ENCODE measurements around the gene ARHGAP25.

The ARHGAP25 gene

GRCh38 chr2:68831686-68832232 is 97.1 kb downstream of the ARHGAP25 start:
- Histone ChIP-seq H3K4me3 (ENCODE audit: low read length) (peak overlapping the region; percentile 47), H3K9me3 (ENCODE audit: control insufficient read depth, insufficient read depth, low read length) (no peaks in the 10 kb centered on the region), H3F3A (ENCODE audit: control insufficient read depth, insufficient read depth) (peaks cover 49% of the 10 kb centered on the region), H3K4me2 (ENCODE audit: low read length) (peak overlapping the region; percentile 67), H3K27ac (ENCODE audit: low read depth, low read length) (peak overlapping the region; percentile 61), H3K36me3 (ENCODE audit: control insufficient read depth, low read length) (no peaks in the 10 kb centered on the region), H3K79me2 (ENCODE audit: control insufficient read depth, low read length) (no peaks in the 10 kb centered on the region), H4K20me1 (ENCODE audit: control insufficient read depth, insufficient read depth, low read depth, low read length) (no peaks in the 10 kb centered on the region), H3K9me2 (replicated peaks; ENCODE audit: control insufficient read depth, low read length) (no peaks in the 10 kb centered on the region), H3K27me3 (ENCODE audit: control insufficient read depth, low read length) (no peaks in the 10 kb centered on the region), H3K4me1 (ENCODE audit: control insufficient read depth, low read length) (peaks cover 89% of the 10 kb centered on the region)
- TF ChIP-seq EZH2phosphoT487 (IDR thresholded peaks at IDR 0.05; ENCODE audit: borderline replicate concordance, low read length) (no peak), CTCF (IDR thresholded peaks at IDR 0.05; ENCODE audit: low read depth, low read length, poor library complexity, severe bottlenecking) (no peak)

- no peaks in the 10 kb centered on the region for H3K9me2 ChIP-seq (replicated peaks; ENCODE audit: control insufficient read depth, low read length)
- no peaks in the 10 kb centered on the region for H4K20me1 ChIP-seq (ENCODE audit: control insufficient read depth, insufficient read depth, low read depth, low read length)
- H3K79me2 ChIP-seq (ENCODE audit: control insufficient read depth, low read length) = no peaks in the 10 kb centered on the region
- H3K4me2 ChIP-seq (ENCODE audit: low read length) = peak overlapping the region; percentile 67
- H3K36me3 ChIP-seq (ENCODE audit: control insufficient read depth, low read length) = no peaks in the 10 kb centered on the region
- TF ChIP-seq CTCF (IDR thresholded peaks at IDR 0.05; ENCODE audit: low read depth, low read length, poor library complexity, severe bottlenecking) (no peak), EZH2phosphoT487 (IDR thresholded peaks at IDR 0.05; ENCODE audit: borderline replicate concordance, low read length) (no peak)
- peaks cover 95% of the 10 kb centered on the region for H3K4me1 ChIP-seq (ENCODE audit: control insufficient read depth, low read length)
- H3K9me3 ChIP-seq (ENCODE audit: control insufficient read depth, insufficient read depth, low read length) = no peaks in the 10 kb centered on the region
- H3K4me3 ChIP-seq (ENCODE audit: low read length) = peak overlapping the region; percentile 47
- H3K27me3 ChIP-seq (ENCODE audit: control insufficient read depth, low read length) = no peaks in the 10 kb centered on the region
- H3K27ac ChIP-seq (ENCODE audit: low read depth, low read length) = peak overlapping the region; percentile 61
- H3F3A ChIP-seq (ENCODE audit: control insufficient read depth, insufficient read depth) = peaks cover 49% of the 10 kb centered on the region
Observed at GRCh38 chr2:68832233-68832869, 97.7 kb downstream of the ARHGAP25 start.

- TF ChIP-seq EZH2phosphoT487 (IDR thresholded peaks at IDR 0.05; ENCODE audit: borderline replicate concordance, low read length) (no peak), CTCF (IDR thresholded peaks at IDR 0.05; ENCODE audit: low read depth, low read length, poor library complexity, severe bottlenecking) (no peak)
- H3K4me3 ChIP-seq (ENCODE audit: low read length) = peak overlapping the region; percentile 47
- peak overlapping the region; percentile 61 for H3K27ac ChIP-seq (ENCODE audit: low read depth, low read length)
- H3F3A ChIP-seq (ENCODE audit: control insufficient read depth, insufficient read depth) = peaks cover 49% of the 10 kb centered on the region
- no peaks in the 10 kb centered on the region for H3K36me3 ChIP-seq (ENCODE audit: control insufficient read depth, low read length)
- peaks cover 98% of the 10 kb centered on the region for H3K4me1 ChIP-seq (ENCODE audit: control insufficient read depth, low read length)
- H3K27me3 ChIP-seq (ENCODE audit: control insufficient read depth, low read length) = no peaks in the 10 kb centered on the region
- no peaks in the 10 kb centered on the region for H4K20me1 ChIP-seq (ENCODE audit: control insufficient read depth, insufficient read depth, low read depth, low read length)
- H3K9me3 ChIP-seq (ENCODE audit: control insufficient read depth, insufficient read depth, low read length) = no peaks in the 10 kb centered on the region
- peak overlapping the region; percentile 67 for H3K4me2 ChIP-seq (ENCODE audit: low read length)
- no peaks in the 10 kb centered on the region for H3K9me2 ChIP-seq (replicated peaks; ENCODE audit: control insufficient read depth, low read length)
- no peaks in the 10 kb centered on the region for H3K79me2 ChIP-seq (ENCODE audit: control insufficient read depth, low read length)
Observed at GRCh38 chr2:68833162-68833561, 98.6 kb downstream of the ARHGAP25 start.
